Parathyroid adenoma (tissue), 2 donors: ENCODE measurements around the gene OR6C65.
"Not testable (repeated sequence)": the region's sequence is repeated elsewhere in the genome, so short reads cannot be mapped to it uniquely, and the experiment has no call there.

Experiments
- H2AFZ ChIP-seq: fragments of 300-600 bp; sonication (generic); one replicate; pipeline ENCODE4 v1.7.0; 2017; ENCODE audit warnings: antibody characterized with exemption, mild to moderate bottlenecking
- H3K27ac ChIP-seq: fragments of 300-600 bp; sonication (generic); one replicate; pipeline ENCODE4 v1.7.0; 2017
- H3K27me3 ChIP-seq: fragments of 300-600 bp; sonication (generic); one replicate; pipeline ENCODE4 v1.7.0; 2017; ENCODE audit warnings: low read length; ENCODE audit not compliant: control insufficient read depth, insufficient read depth
- H3K36me3 ChIP-seq: fragments of 300-600 bp; sonication (generic); one replicate; pipeline ENCODE4 v1.7.0; 2017; ENCODE audit warnings: low read length; ENCODE audit not compliant: control insufficient read depth, insufficient read depth
- H3K4me1 ChIP-seq: fragments of 300-600 bp; sonication (generic); one replicate; pipeline ENCODE4 v1.7.0; 2017; ENCODE audit warnings: control low read depth
- H3K4me2 ChIP-seq: fragments of 300-600 bp; sonication (generic); one replicate; pipeline ENCODE4 v1.7.0; 2017; ENCODE audit warnings: low read length
- H3K4me3 ChIP-seq: fragments of 300-600 bp; sonication (generic); one replicate; pipeline ENCODE4 v1.7.0; 2017; ENCODE audit warnings: low read depth, low read length
- H3K79me2 ChIP-seq: fragments of 300-600 bp; sonication (generic); one replicate; pipeline ENCODE4 v1.7.0; 2017; ENCODE audit warnings: control low read depth
- H3K9ac ChIP-seq: fragments of 300-600 bp; sonication (generic); one replicate; pipeline ENCODE4 v1.7.0; 2017; ENCODE audit warnings: mild to moderate bottlenecking
- H3K9me3 ChIP-seq: fragments of 300-600 bp; sonication (generic); one replicate; pipeline ENCODE4 v1.7.0; 2017; ENCODE audit warnings: low read length; ENCODE audit not compliant: control insufficient read depth
- CTCF ChIP-seq: fragments of 300-600 bp; sonication (generic); IDR thresholded peaks from one replicate; pipeline ENCODE4 v1.7.0; 2017; ENCODE audit warnings: antibody characterized with exemption, mild to moderate bottlenecking
- donor health status: primary hyperparathyroidism.

The OR6C65 gene

GRCh38 chr12:55414396-55414823, 14.1 kb downstream of the OR6C65 start:
- H3K36me3 ChIP-seq, H3K4me2 ChIP-seq, H3K4me1 ChIP-seq, H3K9me3 ChIP-seq, H3K79me2 ChIP-seq, H3K27me3 ChIP-seq, H3K9ac ChIP-seq, H3K27ac ChIP-seq, H3K4me3 ChIP-seq: not testable (repeated sequence)
- peak overlapping the region; percentile 8 for H2AFZ ChIP-seq

- not testable (repeated sequence) for H3K4me3 ChIP-seq, H3K36me3 ChIP-seq, H3K4me1 ChIP-seq, H3K27ac ChIP-seq, H3K27me3 ChIP-seq, H3K79me2 ChIP-seq, H3K4me2 ChIP-seq, H3K9me3 ChIP-seq, H3K9ac ChIP-seq
- H2AFZ ChIP-seq, result peak overlapping the region; percentile 51
These were observed 14.6 kb downstream of the OR6C65 start for GRCh38 chr12:55414889-55415288.

GRCh38 chr12:55416961-55417360, 16.6 kb downstream of the OR6C65 start:
- TF ChIP-seq CTCF, result no peak
- no peaks in the 10 kb centered on the region for H3K27me3 ChIP-seq

GRCh38 chr12:55420307-55420962, 20.1 kb downstream of the OR6C65 start:
- Histone ChIP-seq H3K27me3 (no peaks in the 10 kb centered on the region), H3K9me3 (no peaks in the 10 kb centered on the region), H3K27ac (no peak overlapping the region), H3K9ac (no peak overlapping the region), H3K4me1 (no peaks in the 10 kb centered on the region), H3K4me3 (no peak overlapping the region), H3K4me2 (no peak overlapping the region), H3K36me3 (no peaks in the 10 kb centered on the region), H2AFZ (no peak overlapping the region), H3K79me2 (no peaks in the 10 kb centered on the region)
- no peak for TF ChIP-seq CTCF

More at GRCh38 chr12:55416961-55417360, 16.6 kb downstream of the OR6C65 start:
- Histone ChIP-seq H3K36me3 (no peaks in the 10 kb centered on the region), H3K4me1 (no peaks in the 10 kb centered on the region), H3K79me2 (no peaks in the 10 kb centered on the region), H3K27ac (no peak overlapping the region), H3K4me2 (no peak overlapping the region), H2AFZ (no peak overlapping the region), H3K9me3 (no peaks in the 10 kb centered on the region), H3K4me3 (no peak overlapping the region), H3K9ac (no peak overlapping the region)

GRCh38 chr12:55425954-55426353, 25.6 kb downstream of the OR6C65 start, which contains the start of gene OR6C76:
OR6C76 (plus strand) TSS chr12:55426254; CDS start chr12:55426254, 0 bp downstream.
- Histone ChIP-seq H3K9me3 (no peaks in the 10 kb centered on the region), H3K9ac (no peak within 1 kb of the TSS), H3K27ac (no peak within 1 kb of the TSS), H3K4me3 (no peak within 1 kb of the TSS), H3K4me2 (no peak within 1 kb of the TSS), H3K27me3 (no peaks in the 10 kb centered on the region), H3K79me2 (no peaks in the 10 kb centered on the region), H3K4me1 (no peaks in the 10 kb centered on the region), H3K36me3 (no peaks in the 10 kb centered on the region), H2AFZ (no peak within 1 kb of the TSS)
- no peak for TF ChIP-seq CTCF
